ENCODE results near the gene GRB7.

GRB7 gene

GRCh38 chr17:39711851-39712250 lies 25.9 kb upstream of the GRB7 start:
- TF ChIP-seq, protein P1, sequence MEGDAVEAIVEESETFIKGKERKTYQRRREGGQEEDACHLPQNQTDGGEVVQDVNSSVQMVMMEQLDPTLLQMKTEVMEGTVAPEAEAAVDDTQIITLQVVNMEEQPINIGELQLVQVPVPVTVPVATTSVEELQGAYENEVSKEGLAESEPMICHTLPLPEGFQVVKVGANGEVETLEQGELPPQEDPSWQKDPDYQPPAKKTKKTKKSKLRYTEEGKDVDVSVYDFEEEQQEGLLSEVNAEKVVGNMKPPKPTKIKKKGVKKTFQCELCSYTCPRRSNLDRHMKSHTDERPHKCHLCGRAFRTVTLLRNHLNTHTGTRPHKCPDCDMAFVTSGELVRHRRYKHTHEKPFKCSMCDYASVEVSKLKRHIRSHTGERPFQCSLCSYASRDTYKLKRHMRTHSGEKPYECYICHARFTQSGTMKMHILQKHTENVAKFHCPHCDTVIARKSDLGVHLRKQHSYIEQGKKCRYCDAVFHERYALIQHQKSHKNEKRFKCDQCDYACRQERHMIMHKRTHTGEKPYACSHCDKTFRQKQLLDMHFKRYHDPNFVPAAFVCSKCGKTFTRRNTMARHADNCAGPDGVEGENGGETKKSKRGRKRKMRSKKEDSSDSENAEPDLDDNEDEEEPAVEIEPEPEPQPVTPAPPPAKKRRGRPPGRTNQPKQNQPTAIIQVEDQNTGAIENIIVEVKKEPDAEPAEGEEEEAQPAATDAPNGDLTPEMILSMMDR (IDR thresholded peaks at IDR 0.05; ENCODE audit: low read depth, low read length) = no peak
- DNase-seq (ENCODE audit: extremely low read depth, low read depth) = no peak

DNA sequence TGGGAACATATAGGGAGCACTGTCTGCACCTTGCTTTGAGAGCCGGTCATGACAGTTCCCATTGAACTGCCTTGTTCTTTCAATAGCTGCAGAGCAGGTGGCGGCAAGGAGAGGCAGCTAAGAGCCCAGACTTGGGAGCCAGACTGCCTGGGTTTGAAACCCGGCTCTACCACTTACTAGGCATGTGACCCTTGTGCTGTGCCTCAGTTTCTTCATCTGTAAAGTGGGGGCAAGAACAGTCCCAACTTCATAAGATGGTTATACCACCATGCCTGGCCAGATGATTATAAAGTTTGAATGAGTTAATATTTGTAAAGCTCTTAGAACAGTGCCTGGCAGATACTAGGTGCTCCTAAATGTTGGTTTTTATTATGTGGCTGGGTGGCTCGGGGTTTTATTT lies 23.5 kb upstream of the GRB7 start:
- no peak for DNase-seq (ENCODE audit: extremely low read depth, low read depth)
- TF ChIP-seq, protein P1 (IDR thresholded peaks at IDR 0.05; ENCODE audit: low read depth, low read length) = no peak

DNA sequence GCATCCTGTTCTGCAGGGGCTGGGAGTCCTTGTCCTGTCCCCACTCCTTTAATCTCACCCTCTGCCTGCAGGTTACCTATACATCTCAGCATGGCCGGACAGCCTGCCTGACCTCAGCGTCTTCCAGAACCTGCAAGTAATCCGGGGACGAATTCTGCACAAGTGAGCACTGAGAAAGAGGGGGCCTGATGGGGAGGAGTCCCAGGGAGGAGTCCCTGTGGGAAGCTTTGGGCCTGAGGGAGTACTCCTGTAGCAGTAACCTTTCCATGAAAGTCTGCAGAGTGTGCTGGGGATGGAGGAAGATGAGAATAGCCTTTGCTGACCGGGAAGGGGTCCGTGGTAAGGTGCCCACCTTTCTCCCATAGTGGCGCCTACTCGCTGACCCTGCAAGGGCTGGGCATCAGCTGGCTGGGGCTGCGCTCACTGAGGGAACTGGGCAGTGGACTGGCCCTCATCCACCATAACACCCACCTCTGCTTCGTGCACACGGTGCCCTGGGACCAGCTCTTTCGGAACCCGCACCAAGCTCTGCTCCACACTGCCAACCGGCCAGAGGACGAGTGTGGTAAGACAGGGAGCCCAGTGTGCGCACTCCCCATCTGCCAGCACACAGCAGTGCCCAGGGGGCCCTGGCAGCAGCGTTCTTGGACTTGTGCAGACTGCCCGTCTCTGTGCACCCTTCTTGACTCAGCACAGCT lies 22.2 kb upstream of the GRB7 start:
- no peak for DNase-seq (ENCODE audit: extremely low read depth, low read depth)

DNA sequence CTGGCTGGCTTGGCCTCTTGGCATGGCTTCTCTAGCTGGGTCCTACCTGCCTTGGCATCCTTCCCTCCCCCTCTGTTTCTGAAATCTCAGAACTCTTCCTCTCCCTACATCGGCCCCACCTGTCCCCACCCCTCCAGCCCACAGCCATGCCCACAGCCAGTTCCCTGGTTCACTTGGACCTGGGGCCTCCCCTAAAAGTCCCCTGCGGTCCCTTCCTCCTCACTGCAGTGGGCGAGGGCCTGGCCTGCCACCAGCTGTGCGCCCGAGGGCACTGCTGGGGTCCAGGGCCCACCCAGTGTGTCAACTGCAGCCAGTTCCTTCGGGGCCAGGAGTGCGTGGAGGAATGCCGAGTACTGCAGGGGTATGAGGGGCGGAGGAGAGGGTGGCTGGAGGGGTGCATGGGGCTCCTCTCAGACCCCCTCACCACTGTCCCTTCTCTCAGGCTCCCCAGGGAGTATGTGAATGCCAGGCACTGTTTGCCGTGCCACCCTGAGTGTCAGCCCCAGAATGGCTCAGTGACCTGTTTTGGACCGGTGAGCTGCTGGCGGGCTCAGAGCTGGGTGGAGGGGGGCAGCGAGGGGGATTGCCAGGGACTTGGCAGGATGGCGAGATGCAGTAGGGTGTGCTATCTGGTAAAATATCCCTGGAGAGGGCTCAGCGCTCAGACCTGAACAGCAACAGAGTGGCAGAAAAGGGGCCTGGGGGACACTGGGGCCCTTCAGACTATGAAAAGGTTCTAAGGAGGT lies 21.5 kb upstream of the GRB7 start:
- no peak for DNase-seq (ENCODE audit: extremely low read depth, low read depth)
- TF ChIP-seq, protein P1 (IDR thresholded peaks at IDR 0.05; ENCODE audit: low read depth, low read length) = no peak

More for the DNA sequence above, 22.2 kb upstream of the GRB7 start:
- TF ChIP-seq, protein P1 (IDR thresholded peaks at IDR 0.05; ENCODE audit: low read depth, low read length) = no peak

- no peak for DNase-seq (ENCODE audit: extremely low read depth, low read depth)
- TF ChIP-seq, protein P1 (IDR thresholded peaks at IDR 0.05; ENCODE audit: low read depth, low read length) = no peak
These were observed 20.7 kb upstream of the GRB7 start for GRCh38 chr17:39716879-39717536.

DNA sequence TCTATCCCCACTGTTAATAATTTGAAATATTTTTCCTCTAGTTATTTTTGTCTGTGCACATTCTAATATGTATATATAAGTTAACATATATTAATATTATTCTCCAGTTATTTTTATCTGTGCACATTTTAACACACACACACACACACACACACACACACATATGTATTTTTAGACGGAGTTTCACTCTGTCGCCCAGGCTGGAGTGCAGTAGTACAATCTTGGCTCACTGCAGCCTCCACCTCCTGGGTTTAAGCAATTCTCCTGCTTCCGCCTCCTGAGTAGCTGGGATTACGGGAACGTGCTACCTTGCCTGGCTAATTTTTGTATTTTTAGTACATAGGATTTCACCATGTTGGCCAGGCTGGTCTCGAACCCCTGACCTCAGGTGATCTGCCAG lies 20.1 kb upstream of the GRB7 start:
- TF ChIP-seq, protein P1 (IDR thresholded peaks at IDR 0.05; ENCODE audit: low read depth, low read length) = no peak

More for the DNA sequence above, 20.1 kb upstream of the GRB7 start:
- DNase-seq (ENCODE audit: extremely low read depth, low read depth) = no peak

All from AG09319 (cell line).